ENCODE measurements around the gene FOXA1. TPM values are rescaled to one million over a fixed set of nuclear protein-coding genes. Genes with fewer than 3 reads are reported as not detected.

FOXA1 gene
- total RNA-seq, 1 experiment from 2014 or later = 4.3 TPM

DNA sequence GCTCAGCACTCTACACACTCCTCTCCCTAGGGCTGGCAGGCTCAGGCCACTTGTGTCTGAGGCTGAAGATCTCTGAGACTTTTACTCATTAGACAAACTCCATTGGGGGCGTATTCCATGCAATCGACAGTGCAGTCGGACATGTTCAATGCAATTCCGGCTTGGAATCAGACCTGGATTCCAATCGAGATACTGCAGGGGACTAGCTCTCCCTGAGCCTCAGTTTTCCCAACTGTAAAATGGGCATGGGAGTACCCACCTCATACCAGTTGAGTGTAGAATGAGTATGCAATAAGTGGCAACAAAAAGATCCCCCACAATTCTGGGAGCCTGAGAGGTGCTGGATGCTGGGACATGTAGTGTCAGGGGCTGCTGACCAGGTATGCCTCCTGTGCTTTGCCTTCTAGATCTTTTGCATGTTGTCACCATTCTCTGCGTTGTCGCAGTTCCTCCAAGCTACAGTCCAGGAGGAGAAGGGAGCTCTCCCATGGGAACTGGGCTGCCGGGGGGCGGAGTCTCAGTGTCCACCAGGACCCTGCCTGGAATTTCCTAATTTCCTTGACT is 8.7 kb upstream of the FOXA1 start:
- H3K27me3 ChIP-seq (replicated peaks; ENCODE audit: insufficient read depth, low read depth, low read length, poor library complexity) = peaks cover 64% of the 10 kb centered on the region
- BruUV-seq (replicated peaks) = no TSS peak
- H3K4me1 ChIP-seq (ENCODE audit: insufficient read depth, low read length, poor library complexity, severe bottlenecking) = peaks cover 14% of the 10 kb centered on the region
- no peak for DNase-seq (ENCODE audit: low spot score)
- intact Hi-C loops (cut with micrococcal nuclease; ENCODE audit: unreplicated experiment) = no loop called here
- no peak overlapping the region for H3K27ac ChIP-seq (ENCODE audit: low read depth, low read length, poor library complexity, severe bottlenecking)
- TF ChIP-seq, protein P1, sequence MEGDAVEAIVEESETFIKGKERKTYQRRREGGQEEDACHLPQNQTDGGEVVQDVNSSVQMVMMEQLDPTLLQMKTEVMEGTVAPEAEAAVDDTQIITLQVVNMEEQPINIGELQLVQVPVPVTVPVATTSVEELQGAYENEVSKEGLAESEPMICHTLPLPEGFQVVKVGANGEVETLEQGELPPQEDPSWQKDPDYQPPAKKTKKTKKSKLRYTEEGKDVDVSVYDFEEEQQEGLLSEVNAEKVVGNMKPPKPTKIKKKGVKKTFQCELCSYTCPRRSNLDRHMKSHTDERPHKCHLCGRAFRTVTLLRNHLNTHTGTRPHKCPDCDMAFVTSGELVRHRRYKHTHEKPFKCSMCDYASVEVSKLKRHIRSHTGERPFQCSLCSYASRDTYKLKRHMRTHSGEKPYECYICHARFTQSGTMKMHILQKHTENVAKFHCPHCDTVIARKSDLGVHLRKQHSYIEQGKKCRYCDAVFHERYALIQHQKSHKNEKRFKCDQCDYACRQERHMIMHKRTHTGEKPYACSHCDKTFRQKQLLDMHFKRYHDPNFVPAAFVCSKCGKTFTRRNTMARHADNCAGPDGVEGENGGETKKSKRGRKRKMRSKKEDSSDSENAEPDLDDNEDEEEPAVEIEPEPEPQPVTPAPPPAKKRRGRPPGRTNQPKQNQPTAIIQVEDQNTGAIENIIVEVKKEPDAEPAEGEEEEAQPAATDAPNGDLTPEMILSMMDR (conservative IDR thresholded peaks at IDR 0.05; ENCODE audit: low read depth, low read length) = no peak
- TF ChIP-seq EZH2 (IDR thresholded peaks at IDR 0.05; ENCODE audit: borderline replicate concordance, low read depth, low read length, poor library complexity, severe bottlenecking) = no peak
- CTCF ChIA-PET = no interaction called here
- no peaks in the 10 kb centered on the region for H3K36me3 ChIP-seq (ENCODE audit: insufficient read depth, low read length, poor library complexity, severe bottlenecking)
- H3K4me3 ChIP-seq (ENCODE audit: low read depth, low read length, poor library complexity, severe bottlenecking) = no peak overlapping the region
- no peaks in the 10 kb centered on the region for H3K9me3 ChIP-seq (ENCODE audit: low read depth, low read length, poor library complexity, severe bottlenecking)
- POLR2A ChIA-PET (ENCODE audit: low non-redundant PET) = no interaction called here

DNA sequence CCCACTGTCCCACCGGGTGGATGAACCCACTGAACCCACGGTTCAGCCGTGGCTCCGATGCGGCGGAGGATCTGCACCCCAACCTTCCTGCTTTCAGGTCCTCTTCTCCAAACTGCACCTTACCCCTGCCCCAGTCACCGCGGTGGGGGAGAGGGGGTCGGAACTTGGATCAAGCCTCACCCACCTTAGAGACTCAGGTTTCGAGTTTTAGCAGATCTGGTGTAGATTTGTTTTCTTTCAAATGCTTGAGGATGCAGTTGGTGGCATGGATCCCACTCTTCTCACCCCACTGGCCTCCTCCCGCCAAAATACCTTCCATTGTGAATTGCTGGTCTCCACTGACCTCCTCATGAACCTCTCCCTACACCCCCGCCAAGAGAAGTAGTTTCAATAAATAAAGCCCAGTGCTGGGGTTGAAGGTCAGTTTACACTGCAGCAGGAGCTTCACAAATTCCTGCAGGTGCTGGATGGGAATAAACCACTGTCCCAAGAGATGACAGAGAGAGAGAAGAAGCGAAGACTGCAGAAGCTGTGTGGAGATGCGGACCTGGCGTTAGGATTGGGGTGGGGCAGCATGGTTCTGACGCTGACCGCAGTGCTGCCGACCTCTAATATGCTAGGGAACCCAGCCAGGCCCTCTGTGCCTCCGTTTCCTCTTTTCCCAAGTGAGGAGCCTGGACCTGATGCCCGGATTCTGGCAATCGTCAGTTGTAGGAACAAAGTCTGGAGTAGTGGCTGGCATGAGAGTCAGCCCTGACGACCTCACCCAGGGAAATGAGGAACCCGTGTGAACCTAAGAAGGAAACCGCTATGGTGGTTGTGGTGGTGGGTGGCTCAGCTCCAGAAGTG is 7.8 kb upstream of the FOXA1 start:
- Histone ChIP-seq H3K4me3 (ENCODE audit: low read depth, low read length, poor library complexity, severe bottlenecking) (no peak overlapping the region), H3K4me1 (ENCODE audit: insufficient read depth, low read length, poor library complexity, severe bottlenecking) (peaks cover 14% of the 10 kb centered on the region), H3K27me3 (replicated peaks; ENCODE audit: insufficient read depth, low read depth, low read length, poor library complexity) (peaks cover 66% of the 10 kb centered on the region), H3K36me3 (ENCODE audit: insufficient read depth, low read length, poor library complexity, severe bottlenecking) (no peaks in the 10 kb centered on the region), H3K9me3 (ENCODE audit: low read depth, low read length, poor library complexity, severe bottlenecking) (no peaks in the 10 kb centered on the region), H3K27ac (ENCODE audit: low read depth, low read length, poor library complexity, severe bottlenecking) (no peak overlapping the region)
- BruUV-seq (replicated peaks) = no TSS peak
- DNase-seq (ENCODE audit: low spot score) = no peak
- CTCF ChIA-PET = no interaction called here
- POLR2A ChIA-PET (ENCODE audit: low non-redundant PET) = no interaction called here
- TF ChIP-seq EZH2 (IDR thresholded peaks at IDR 0.05; ENCODE audit: borderline replicate concordance, low read depth, low read length, poor library complexity, severe bottlenecking) = no peak
- TF ChIP-seq, protein P1 (conservative IDR thresholded peaks at IDR 0.05; ENCODE audit: low read depth, low read length) = no peak
- intact Hi-C loops (cut with micrococcal nuclease; ENCODE audit: unreplicated experiment) = no loop called here

DNA sequence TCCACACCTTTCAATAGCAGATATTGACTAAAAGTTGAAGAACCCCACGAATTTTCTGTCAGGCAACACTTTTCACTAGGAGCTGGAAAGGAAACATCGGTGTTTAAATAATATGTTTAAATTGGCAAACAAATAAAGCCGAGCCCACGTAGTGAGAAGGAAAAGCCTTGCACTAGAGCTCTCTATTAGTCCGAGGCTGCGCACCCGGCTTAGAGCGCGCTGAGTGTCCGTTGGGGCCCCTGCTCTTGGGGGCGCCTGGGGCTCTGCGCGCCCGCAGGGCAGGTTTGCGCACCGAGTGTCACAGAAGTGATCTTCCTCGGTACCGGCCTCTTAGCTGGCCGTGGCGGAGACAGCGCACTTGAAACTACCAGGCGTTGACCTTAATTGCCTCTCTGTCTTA is 6.8 kb upstream of the FOXA1 start:
- TF ChIP-seq EZH2 (IDR thresholded peaks at IDR 0.05; ENCODE audit: borderline replicate concordance, low read depth, low read length, poor library complexity, severe bottlenecking) = no peak
- H3K4me1 ChIP-seq (ENCODE audit: insufficient read depth, low read length, poor library complexity, severe bottlenecking) = peaks cover 14% of the 10 kb centered on the region
- no peaks in the 10 kb centered on the region for H3K36me3 ChIP-seq (ENCODE audit: insufficient read depth, low read length, poor library complexity, severe bottlenecking)
- CTCF ChIA-PET = no interaction called here
- POLR2A ChIA-PET (ENCODE audit: low non-redundant PET) = no interaction called here
- no peak for DNase-seq (ENCODE audit: low spot score)
- no peak overlapping the region for H3K4me3 ChIP-seq (ENCODE audit: low read depth, low read length, poor library complexity, severe bottlenecking)
- H3K27me3 ChIP-seq (replicated peaks; ENCODE audit: insufficient read depth, low read depth, low read length, poor library complexity) = peaks cover 74% of the 10 kb centered on the region
- no peak overlapping the region for H3K27ac ChIP-seq (ENCODE audit: low read depth, low read length, poor library complexity, severe bottlenecking)
- no TSS peak for BruUV-seq (replicated peaks)
- intact Hi-C loops (cut with micrococcal nuclease; ENCODE audit: unreplicated experiment) = no loop called here
- H3K9me3 ChIP-seq (ENCODE audit: low read depth, low read length, poor library complexity, severe bottlenecking) = no peaks in the 10 kb centered on the region

Data from A673 (cell line).